HL-60/S4 treated with retinoic acid at 250 ng/mL for 4 days and 3 days (cell line): ENCODE data around the gene OSBPL9.

ENCODE experiments used
- in situ Hi-C: fragments of 300-500 bp; cut with MboI; formaldehyde crosslinking; loops from 2 replicates; pipeline ENCODE4 v1.7.0; 2022; ENCODE audit warnings: low sequenced_read_pairs

Gene OSBPL9

GRCh38 chr1:51661081-51661518 lies 44.2 kb downstream of the OSBPL9 start:
- in situ Hi-C loops = no loop called here

DNA sequence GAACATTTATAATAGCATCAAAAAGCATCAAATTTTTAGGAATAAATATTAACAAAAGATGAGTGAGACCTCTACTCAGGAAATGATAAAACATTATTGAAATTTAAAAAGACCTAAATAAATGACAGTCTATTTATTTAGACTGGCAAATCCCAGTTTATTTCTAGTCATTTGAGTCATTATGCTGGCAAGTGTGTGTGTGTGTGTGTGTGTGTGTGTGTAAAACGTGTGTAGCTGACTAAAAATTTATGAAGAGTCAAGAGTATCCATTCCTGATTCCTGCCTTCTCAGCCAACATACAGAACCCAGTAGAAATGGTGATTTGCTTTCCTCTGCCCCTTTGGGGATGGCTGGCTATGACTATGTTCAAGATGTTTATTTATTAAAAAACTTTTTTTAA lies 46.2 kb downstream of the OSBPL9 start:
- in situ Hi-C loops = no loop called here

GRCh38 chr1:51663721-51664120 lies 46.8 kb downstream of the OSBPL9 start:
- in situ Hi-C loops = no loop called here

DNA sequence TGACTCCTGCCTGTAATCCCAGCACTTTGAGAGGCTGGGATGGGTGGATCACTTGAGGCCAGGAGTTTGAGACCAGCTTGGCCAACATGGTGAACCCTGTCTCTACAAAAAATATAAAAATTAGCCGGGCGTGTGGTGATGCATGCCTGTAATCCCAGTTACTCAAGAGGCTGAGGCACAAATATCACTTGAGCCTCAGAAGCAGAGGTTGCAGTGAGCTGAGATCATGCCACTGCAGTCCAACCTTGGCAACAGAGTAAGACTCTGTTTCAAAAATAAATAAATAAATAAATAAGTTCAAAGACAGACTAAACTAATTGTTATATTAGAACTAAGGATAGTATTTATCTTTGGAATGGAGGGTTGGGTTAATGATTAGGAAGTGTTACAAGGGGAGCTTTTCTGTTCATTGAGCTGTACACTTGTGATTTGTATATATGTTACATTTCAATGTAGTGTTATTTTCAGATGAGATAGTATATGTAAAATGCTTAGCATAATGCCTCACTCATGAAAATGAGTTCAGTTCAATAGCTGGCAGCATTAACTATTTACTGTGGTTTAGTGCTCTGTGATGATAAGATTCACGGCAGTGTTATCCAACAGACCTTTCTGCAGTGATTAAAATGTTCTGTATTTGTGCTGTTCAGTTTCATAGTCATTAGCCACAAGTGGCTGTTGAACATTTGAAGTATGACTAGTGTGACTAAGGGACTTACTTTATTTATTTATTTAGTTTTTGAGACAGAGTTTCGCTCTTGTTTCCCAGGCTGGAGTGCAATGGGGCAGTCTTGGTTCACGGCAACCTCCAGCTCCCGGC lies 47.7 kb downstream of the OSBPL9 start:
- in situ Hi-C loops = no loop called here

- in situ Hi-C loops = no loop called here
Measured at GRCh38 chr1:51666478-51666877, 49.6 kb downstream of the OSBPL9 start.

- in situ Hi-C loops = no loop called here
Measured at GRCh38 chr1:51667561-51667960, 50.7 kb downstream of the OSBPL9 start.

DNA sequence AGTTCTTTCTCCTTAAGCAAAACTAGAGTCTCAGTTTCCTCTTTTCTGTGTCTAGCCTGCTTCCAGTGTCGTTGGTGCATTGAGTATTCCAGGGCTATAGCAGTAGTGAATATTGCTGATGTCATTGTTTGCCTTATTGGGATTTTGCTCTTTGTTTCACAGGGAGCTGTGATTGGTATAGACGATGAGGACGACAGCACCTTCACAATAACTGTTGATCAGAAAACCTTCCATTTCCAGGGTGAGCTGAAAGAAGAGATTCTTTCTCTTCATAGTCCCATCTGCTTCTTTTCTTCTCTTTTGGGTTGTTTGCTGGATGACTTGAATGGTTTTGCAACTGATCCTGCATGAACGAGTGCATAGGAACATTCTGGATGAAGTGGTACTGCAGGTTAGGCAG lies 52.4 kb downstream of the OSBPL9 start:
- in situ Hi-C loops = no loop called here

- in situ Hi-C loops = no loop called here
Measured at GRCh38 chr1:51669816-51670215, 52.9 kb downstream of the OSBPL9 start.

GRCh38 chr1:51671527-51672325 lies 54.8 kb downstream of the OSBPL9 start:
- in situ Hi-C loops = no loop called here

GRCh38 chr1:51673279-51673678 lies 56.4 kb downstream of the OSBPL9 start:
- in situ Hi-C loops = no loop called here

DNA sequence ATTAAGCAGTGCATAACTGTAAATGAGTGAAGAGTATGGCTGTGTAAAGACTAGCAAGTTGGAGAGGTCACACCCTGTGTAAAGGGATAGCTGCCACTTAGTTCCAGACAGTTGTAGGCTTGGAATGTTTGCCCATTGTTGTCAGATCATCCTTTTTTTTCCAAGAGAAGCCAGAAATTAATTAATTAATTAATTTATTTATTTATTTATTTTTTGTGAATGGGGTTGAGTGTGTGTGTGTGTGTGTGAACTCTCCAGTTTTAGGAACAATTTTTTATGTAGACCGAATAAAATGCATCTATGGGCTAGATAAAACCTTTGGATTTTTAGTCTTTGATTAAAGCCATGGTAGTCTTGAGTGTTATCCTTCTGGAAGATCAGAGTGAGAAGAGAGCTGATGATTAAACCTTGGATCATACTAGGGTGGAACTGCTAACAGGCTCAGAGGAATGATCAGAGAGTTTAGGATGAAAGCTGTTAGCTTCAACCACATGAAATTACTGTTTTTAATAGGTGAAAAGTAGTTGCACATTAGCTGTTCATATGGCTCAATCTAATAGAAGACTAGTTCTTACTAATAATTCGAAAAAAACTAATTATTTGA lies 58.4 kb downstream of the OSBPL9 start:
- in situ Hi-C loops = no loop called here

- in situ Hi-C loops = no loop called here
Measured at GRCh38 chr1:51679435-51679834, 62.5 kb downstream of the OSBPL9 start.

- in situ Hi-C loops = no loop called here
Measured at GRCh38 chr1:51684776-51685175, 67.9 kb downstream of the OSBPL9 start.

- in situ Hi-C loops = no loop called here
Measured at GRCh38 chr1:51686450-51686849, 69.6 kb downstream of the OSBPL9 start.

DNA sequence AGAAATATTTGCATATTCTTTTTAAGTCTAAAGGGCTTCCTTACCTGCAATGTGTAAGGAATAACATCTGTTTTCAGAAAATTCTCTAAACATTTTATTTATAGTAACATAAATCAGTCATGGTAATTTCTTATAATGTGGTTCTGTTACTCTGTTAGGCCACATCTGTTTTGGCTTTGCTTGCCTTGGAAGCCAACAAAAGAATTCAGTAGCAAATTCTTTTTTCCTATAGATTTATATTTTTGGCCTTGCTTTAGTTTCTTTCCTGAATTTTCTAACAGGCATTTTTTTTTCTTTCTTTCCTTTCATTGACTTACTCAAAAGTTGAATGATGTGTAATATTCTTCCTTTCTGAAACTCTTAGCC lies 72.2 kb downstream of the OSBPL9 start:
- in situ Hi-C loops = no loop called here

DNA sequence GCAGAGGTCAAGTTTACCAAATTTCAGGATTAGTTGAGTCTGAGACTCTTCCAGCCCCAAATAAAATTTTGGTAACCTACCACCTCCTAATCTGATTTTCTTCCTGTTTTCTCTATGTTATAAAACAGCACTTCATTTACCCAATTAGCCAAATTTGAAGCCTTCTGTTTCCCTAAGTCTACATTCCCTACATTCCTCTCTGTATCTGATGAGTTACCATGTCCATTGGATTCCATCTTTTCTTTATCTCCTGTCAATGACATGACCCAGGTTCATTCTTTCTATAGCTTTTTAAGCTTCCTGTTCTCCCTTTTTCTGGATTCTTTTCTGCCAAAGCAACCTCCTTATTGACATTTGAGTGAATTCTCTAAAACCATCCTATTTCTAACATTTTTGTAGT lies 72.8 kb downstream of the OSBPL9 start:
- in situ Hi-C loops = no loop called here

- in situ Hi-C loops = no loop called here
Measured at GRCh38 chr1:51690285-51690961, 73.5 kb downstream of the OSBPL9 start.

GRCh38 chr1:51691920-51692319 lies 75.0 kb downstream of the OSBPL9 start:
- in situ Hi-C loops = no loop called here

DNA sequence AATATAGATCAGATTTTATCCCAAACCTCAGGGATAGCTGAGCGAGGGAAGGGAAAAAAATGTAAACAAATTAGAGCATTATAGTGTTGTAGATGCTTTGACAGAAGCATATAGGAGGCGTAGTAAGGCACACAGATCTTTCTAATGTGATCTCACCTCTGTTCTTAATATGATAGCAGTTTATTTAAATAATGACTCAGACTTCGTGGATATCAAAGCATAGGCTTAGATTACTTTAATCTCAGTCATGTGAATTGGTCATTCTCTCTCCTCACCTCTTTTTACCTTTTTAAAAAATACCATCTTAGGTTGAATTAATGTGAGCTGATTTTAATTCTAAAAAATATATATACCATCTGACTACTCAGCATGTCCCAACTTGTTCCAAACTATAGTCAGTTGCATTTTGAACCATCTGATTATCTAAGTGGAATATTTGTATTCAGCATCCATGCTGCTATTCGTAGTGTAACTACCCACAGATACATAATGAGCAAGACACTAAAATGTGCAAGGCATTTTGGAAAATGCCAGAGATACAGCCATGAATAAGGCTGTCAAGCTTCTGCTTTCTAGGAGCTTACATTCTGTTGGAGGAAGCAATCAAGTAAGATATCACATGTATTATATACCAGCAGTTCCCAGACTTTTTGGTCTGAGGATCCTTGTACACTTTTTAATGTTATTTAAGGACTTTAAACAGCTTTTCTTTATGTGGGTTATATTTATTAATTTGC lies 76.7 kb downstream of the OSBPL9 start:
- in situ Hi-C loops = no loop called here

DNA sequence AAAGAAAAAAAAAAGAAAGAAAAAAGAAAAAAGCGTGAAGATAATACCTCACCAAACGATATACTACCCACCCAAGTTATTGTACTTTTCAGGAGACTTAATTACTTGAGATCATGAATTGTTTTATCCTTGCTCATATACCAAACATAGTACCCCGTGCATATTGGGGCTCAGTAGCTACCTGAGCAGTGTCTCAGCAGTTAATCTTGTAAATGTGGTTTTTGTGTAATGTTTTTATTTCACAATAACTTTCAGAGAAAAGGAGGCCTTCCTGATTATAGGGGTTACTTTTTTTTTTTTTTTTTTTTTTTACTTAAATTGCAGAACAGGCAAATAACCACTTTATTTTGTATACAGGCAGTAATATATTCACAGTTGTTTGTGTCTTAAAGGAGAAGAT lies 80.3 kb downstream of the OSBPL9 start:
- in situ Hi-C loops = no loop called here

DNA sequence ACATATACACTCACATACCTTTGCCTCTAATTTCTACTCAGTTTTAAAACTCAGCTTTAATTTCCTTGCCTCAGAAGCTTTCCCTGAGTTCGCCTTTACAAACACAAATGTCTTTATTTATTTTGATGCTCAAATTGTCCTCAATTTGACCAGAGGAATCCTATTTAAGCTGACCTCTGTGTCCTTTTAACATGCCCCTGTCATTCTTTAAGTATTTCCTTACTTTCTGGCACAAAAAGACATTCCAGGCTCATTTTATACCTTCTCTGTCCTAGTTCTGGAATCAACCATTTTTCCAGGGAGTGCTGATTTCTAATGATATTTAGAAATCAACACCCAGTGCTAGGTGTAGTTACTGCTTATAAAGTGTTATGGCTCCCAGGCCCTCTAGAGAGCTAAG lies 82.5 kb downstream of the OSBPL9 start:
- in situ Hi-C loops = no loop called here
